B cell (primary cell): ENCODE data around the gene CCDC28A.

ENCODE experiments used
- EZH2 ChIP-seq: IDR thresholded peaks from 2 replicates; pipeline ENCODE4 v1.6.1; 2012; ENCODE audit warnings: borderline replicate concordance, low read depth, mild to moderate bottlenecking, moderate library complexity, low read length; ENCODE audit not compliant: insufficient read depth, poor library complexity, severe bottlenecking
- TF ChIP-seq, protein P1 (sequence below): fragments of 200-600 bp; IDR thresholded peaks from one replicate; pipeline ENCODE4 v1.8.0; 2022; ENCODE audit warnings: antibody characterized with exemption, mild to moderate bottlenecking

GRCh38 chr6:138814179-138814834, 40.7 kb downstream of the CCDC28A start:
- TF ChIP-seq, protein P1, sequence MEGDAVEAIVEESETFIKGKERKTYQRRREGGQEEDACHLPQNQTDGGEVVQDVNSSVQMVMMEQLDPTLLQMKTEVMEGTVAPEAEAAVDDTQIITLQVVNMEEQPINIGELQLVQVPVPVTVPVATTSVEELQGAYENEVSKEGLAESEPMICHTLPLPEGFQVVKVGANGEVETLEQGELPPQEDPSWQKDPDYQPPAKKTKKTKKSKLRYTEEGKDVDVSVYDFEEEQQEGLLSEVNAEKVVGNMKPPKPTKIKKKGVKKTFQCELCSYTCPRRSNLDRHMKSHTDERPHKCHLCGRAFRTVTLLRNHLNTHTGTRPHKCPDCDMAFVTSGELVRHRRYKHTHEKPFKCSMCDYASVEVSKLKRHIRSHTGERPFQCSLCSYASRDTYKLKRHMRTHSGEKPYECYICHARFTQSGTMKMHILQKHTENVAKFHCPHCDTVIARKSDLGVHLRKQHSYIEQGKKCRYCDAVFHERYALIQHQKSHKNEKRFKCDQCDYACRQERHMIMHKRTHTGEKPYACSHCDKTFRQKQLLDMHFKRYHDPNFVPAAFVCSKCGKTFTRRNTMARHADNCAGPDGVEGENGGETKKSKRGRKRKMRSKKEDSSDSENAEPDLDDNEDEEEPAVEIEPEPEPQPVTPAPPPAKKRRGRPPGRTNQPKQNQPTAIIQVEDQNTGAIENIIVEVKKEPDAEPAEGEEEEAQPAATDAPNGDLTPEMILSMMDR: no peak
- TF ChIP-seq EZH2: no peak
